ENCODE measurements around the gene TMEM205.

Gene TMEM205

GRCh38 chr19:11299946-11300810, 45.9 kb downstream of the TMEM205 start:
- DNase-seq (ENCODE audit: low spot score) = no peak

- no peak for DNase-seq (ENCODE audit: low spot score)
Observed at GRCh38 chr19:11296264-11296663, 49.8 kb downstream of the TMEM205 start.

DNA sequence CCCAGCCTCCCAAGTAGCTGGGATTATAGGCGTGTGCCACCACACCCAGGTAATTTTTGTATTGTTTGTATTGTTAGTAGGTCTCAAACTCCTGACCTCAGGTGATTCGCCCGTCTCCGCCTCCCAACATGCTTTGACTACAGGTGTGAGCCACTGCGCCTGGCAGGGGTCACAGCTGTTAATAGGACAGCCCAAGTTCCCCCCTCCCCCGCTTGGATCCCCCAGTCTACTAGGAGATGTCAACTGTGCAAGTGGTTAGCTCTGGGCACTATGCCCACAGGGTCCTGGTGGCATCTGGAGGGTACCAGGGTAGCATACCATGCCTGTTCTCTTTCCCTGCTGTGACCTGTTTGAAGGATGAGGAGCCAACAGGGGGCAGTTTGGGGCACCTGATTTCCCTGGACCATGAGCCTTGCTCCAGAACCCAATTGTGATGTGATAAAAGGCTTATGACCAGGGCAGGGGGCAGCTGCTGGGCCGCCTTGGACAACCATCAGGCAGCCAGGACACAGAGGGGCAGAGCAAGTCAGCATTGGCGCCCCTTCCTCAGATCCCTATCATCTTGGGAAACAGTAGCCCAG, 50.3 kb downstream of the TMEM205 start, which contains the start of gene TSPAN16:
Gene TSPAN16, plus strand, starts transcription at position 496 of the 581 bp plus-strand sequence. CDS start 138 bp downstream, outside the sequence.
- DNase-seq (ENCODE audit: low spot score) = no peak

GRCh38 chr19:11295180-11295579, 50.9 kb downstream of the TMEM205 start:
- no peak for DNase-seq (ENCODE audit: low spot score)

DNA sequence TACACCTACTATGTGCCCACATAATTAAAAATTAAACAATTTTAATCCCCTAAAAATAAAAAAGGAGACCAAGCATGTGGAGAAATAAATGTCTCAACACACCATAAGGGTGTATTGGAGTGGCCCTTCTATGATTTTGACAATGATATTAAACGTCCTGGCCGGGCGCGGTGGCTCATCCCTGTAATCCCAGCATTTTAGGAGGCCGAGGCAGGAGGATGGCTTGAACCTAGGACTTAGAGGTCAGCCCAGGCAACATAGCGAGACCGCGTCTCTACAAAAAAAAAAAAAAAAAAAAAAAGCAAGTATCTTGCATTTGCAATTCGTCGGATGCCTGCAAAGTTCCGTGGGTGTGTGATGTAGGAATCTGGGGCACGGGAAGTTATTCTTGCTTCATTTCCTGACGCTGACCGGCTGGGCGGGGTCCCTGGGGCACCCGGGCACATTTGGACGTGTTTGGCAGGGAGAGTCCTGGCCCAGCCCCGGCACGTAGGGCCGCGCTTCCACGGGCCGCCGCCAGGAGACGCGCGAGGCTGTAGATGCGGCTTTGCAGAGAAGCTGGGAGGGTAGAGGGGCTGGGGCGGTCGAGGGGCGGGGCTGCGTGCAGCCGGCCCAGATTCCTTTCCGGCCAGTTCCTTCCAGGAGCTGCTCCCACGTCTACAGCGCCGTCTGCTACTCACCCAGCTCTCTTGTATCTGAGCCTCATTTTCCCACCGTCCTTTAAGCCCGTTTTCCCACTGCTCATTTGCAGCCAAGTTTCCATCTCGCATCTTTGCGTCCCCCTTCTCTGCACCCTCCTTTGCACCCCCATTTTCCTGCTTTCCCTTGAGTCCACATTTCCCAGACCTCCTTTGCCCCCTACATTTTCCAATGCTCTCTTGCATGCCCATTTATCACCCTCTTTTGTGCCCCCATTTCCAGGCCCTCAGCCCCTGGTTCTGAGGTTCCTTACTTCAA, 52.4 kb downstream of the TMEM205 start:
- peak; percentile 87 for DNase-seq (ENCODE audit: low spot score)

Data from pons (tissue), 1 donor.